ENCODE measurements around the gene GGTLC2.
"Not testable (repeated sequence)": the region's sequence is repeated elsewhere in the genome, so short reads cannot be mapped to it uniquely, and the experiment has no call there.

GGTLC2 gene

GRCh38 chr22:22670076-22670795 is 25.8 kb downstream of the GGTLC2 start:
- no peak for DNase-seq

GRCh38 chr22:22671506-22671905 is 27.1 kb downstream of the GGTLC2 start:
- no peak for DNase-seq

GRCh38 chr22:22673099-22673498 is 28.7 kb downstream of the GGTLC2 start:
- no peak for DNase-seq

- DNase-seq = no peak
Observed at GRCh38 chr22:22673628-22674027, 29.2 kb downstream of the GGTLC2 start.

GRCh38 chr22:22674467-22674866 is 30.1 kb downstream of the GGTLC2 start:
- DNase-seq = no peak

- DNase-seq = no peak
Observed at GRCh38 chr22:22678970-22679369, 34.6 kb downstream of the GGTLC2 start.

GRCh38 chr22:22680396-22680795 is 36.0 kb downstream of the GGTLC2 start:
- DNase-seq = no peak

GRCh38 chr22:22681221-22681739 is 36.9 kb downstream of the GGTLC2 start:
- no peak for DNase-seq

- DNase-seq = no peak
Observed at GRCh38 chr22:22682196-22682595, 37.8 kb downstream of the GGTLC2 start.

- DNase-seq = no peak
Observed at GRCh38 chr22:22682807-22683667, 38.6 kb downstream of the GGTLC2 start.

- no peak for DNase-seq
Observed at GRCh38 chr22:22683668-22684361, 39.4 kb downstream of the GGTLC2 start.

- DNase-seq = no peak
Observed at GRCh38 chr22:22684580-22685561, 40.5 kb downstream of the GGTLC2 start.

GRCh38 chr22:22685586-22685985 is 41.2 kb downstream of the GGTLC2 start:
- DNase-seq = no peak

- DNase-seq = not testable (repeated sequence)
Observed at GRCh38 chr22:22686202-22687115, 42.0 kb downstream of the GGTLC2 start.

- peak in 2 of 6 experiments; percentile 1 to 27 for DNase-seq
Observed at GRCh38 chr22:22687638-22688500, 43.5 kb downstream of the GGTLC2 start.

- DNase-seq = no peak
Observed at GRCh38 chr22:22689621-22690345, 45.4 kb downstream of the GGTLC2 start.

GRCh38 chr22:22691055-22691454 is 46.6 kb downstream of the GGTLC2 start:
- DNase-seq = no peak

GRCh38 chr22:22691716-22692701 is 47.6 kb downstream of the GGTLC2 start:
- no peak for DNase-seq
